ENCODE results near the gene FH. TPM values are rescaled to one million over a fixed set of nuclear protein-coding genes. Genes with fewer than 3 reads are reported as not detected.
A peak's percentile ranks its signal among the peaks of the same experiment; 100 is the strongest.

The FH gene
- total RNA-seq, 2 donors from 2014 or later = 29.2 to 62.5 TPM

- no peak for ATAC-seq (replicated peaks)
- H3K36me3 Mint-ChIP-seq (ENCODE audit: low read depth) = peaks cover under 1% of the 10 kb centered on the region
- H3K4me3 Mint-ChIP-seq = no peak overlapping the region
- H3K27me3 Mint-ChIP-seq = no peaks in the 10 kb centered on the region
- no peak overlapping the region for H3K27ac Mint-ChIP-seq
- H3K9me3 Mint-ChIP-seq = no peaks in the 10 kb centered on the region
- H3K4me1 Mint-ChIP-seq = peaks cover 5% of the 10 kb centered on the region
Measured at GRCh38 chr1:241488739-241489138, 30.8 kb downstream of the FH start.

DNA sequence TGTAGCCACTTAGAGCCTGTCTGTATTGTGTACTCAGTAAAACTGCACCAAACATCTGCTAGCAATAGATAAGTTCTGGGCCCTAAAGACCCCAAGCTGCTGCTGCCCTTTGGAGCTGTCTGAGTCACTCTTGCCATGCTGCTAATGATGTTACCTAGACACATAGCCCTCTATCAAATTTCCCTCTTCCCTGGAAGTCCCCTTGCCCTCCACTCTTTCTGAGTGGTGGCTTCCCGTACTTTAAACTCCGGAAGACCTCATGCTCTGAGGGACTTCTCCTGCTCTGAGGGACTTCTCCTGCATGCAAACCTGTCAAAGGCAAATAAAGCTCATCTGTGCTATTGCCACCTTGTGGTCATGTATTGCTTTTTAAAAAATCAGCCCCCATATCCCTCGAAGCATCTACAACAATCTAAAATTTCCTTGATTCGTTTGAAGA is 34.0 kb downstream of the FH start:
- Mint-ChIP-seq H3K27ac (no peak overlapping the region), H3K9me3 (no peaks in the 10 kb centered on the region), H3K4me3 (no peak overlapping the region), H3K27me3 (peaks cover 5% of the 10 kb centered on the region), H3K4me1 (peaks cover 5% of the 10 kb centered on the region), H3K36me3 (ENCODE audit: low read depth) (no peaks in the 10 kb centered on the region)
- ATAC-seq (replicated peaks) = peak; percentile 28

GRCh38 chr1:241485145-241485544 is 34.4 kb downstream of the FH start:
- Mint-ChIP-seq H3K4me3 (no peak overlapping the region), H3K27me3 (peaks cover 5% of the 10 kb centered on the region), H3K27ac (no peak overlapping the region), H3K9me3 (no peaks in the 10 kb centered on the region), H3K36me3 (ENCODE audit: low read depth) (no peaks in the 10 kb centered on the region), H3K4me1 (peaks cover 5% of the 10 kb centered on the region)
- peak; percentile 70 for ATAC-seq (replicated peaks)

- Mint-ChIP-seq H3K4me3 (no peak overlapping the region), H3K9me3 (no peaks in the 10 kb centered on the region), H3K27ac (no peak overlapping the region), H3K27me3 (peaks cover 8% of the 10 kb centered on the region), H3K36me3 (ENCODE audit: low read depth) (no peaks in the 10 kb centered on the region), H3K4me1 (peaks cover 5% of the 10 kb centered on the region)
- peak; percentile 67 for ATAC-seq (replicated peaks)
Measured at GRCh38 chr1:241482761-241483250, 36.7 kb downstream of the FH start.

- Mint-ChIP-seq H3K27ac (no peak overlapping the region), H3K36me3 (ENCODE audit: low read depth) (no peaks in the 10 kb centered on the region), H3K4me3 (no peak overlapping the region), H3K9me3 (no peaks in the 10 kb centered on the region), H3K4me1 (no peaks in the 10 kb centered on the region), H3K27me3 (peaks cover 8% of the 10 kb centered on the region)
- ATAC-seq (replicated peaks) = no peak
Measured at GRCh38 chr1:241479294-241479693, 40.3 kb downstream of the FH start.

GRCh38 chr1:241475671-241476070 is 43.9 kb downstream of the FH start:
- peaks cover 7% of the 10 kb centered on the region for H3K27me3 Mint-ChIP-seq
- H3K4me1 Mint-ChIP-seq = no peaks in the 10 kb centered on the region
- no peaks in the 10 kb centered on the region for H3K36me3 Mint-ChIP-seq (ENCODE audit: low read depth)
- no peaks in the 10 kb centered on the region for H3K9me3 Mint-ChIP-seq
- H3K4me3 Mint-ChIP-seq = no peak overlapping the region
- ATAC-seq (replicated peaks) = peak; percentile 52
- H3K27ac Mint-ChIP-seq = no peak overlapping the region

DNA sequence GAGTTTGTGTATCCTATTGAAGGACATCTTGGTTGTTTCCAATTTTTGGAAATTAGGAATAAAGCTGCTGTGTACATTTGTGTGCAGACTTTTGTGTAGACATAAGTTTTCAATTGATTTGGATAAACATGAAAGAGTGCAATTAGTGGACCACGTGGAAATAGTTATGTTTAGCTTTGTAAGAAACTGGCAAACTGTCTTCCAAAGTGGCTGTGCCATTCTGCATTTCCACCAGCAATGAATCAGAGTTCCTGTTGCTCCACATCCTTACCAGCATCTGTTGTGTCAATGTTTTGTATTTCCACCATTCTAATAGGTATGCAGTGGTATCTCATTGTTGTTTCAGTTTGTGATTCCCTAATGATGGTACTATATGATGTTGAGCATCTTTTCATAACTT is 46.5 kb downstream of the FH start:
- peaks cover 3% of the 10 kb centered on the region for H3K27me3 Mint-ChIP-seq
- ATAC-seq (replicated peaks) = no peak
- no peaks in the 10 kb centered on the region for H3K9me3 Mint-ChIP-seq
- no peaks in the 10 kb centered on the region for H3K36me3 Mint-ChIP-seq (ENCODE audit: low read depth)
- no peaks in the 10 kb centered on the region for H3K4me1 Mint-ChIP-seq
- H3K27ac Mint-ChIP-seq = no peak overlapping the region
- H3K4me3 Mint-ChIP-seq = no peak overlapping the region

DNA sequence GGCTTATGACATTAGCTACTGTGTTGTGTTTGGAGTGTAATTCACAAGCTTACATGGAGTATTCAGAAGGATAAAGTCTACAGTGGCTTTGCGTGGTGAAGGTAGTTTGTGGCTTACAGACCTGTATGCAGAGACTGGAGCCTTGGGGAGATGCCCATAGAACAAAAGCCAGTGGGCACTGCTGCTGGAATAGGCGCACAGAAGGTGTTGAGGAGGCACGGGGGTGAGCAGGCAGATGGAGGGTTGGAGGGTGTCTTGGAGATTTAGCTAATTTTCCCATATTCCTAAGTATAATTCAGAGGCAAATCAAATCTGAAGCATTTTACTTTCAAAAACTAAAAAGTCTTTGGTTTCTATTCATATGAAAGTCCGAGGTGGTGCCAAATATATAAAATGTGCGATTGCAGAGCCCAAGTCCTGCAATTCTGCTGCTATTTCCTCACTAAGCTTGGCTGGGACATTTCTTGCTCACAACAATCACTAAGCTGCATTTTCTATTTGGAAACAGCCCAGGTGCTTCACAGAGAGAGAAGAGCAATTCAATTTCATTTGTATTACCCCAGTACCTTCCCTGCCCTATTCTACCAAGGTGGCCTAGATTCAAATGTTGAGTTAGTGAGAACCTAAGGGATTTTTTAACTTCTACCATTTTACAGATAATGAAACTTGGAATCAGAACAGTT is 48.5 kb downstream of the FH start:
- ATAC-seq (replicated peaks) = no peak
- Mint-ChIP-seq H3K36me3 (ENCODE audit: low read depth) (no peaks in the 10 kb centered on the region), H3K4me1 (no peaks in the 10 kb centered on the region), H3K4me3 (no peak overlapping the region), H3K9me3 (no peaks in the 10 kb centered on the region), H3K27ac (no peak overlapping the region), H3K27me3 (peaks cover 3% of the 10 kb centered on the region)

DNA sequence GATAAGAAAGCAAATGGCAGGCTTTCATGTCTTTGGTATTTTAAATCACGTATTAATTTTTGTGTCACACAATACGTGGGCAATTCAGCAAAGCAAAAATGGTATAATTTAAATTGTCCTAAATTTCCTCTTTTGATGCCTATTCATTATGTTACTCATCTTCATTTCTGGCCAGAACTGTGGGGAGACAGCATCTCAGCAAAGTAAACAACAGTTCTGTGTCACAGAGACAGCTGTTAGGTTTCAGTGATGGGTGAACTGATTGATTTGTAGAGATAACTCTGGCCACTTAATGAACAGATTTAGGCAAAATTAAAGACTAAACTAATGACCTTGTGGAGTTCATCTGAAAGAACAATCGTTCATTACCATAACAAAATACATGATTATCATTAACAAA is 49.2 kb downstream of the FH start:
- Mint-ChIP-seq H3K27ac (no peak overlapping the region), H3K4me3 (no peak overlapping the region)

GRCh38 chr1:241465673-241466072 is 53.9 kb downstream of the FH start:
- no peaks in the 10 kb centered on the region for H3K36me3 Mint-ChIP-seq (ENCODE audit: low read depth)

More for the DNA sequence above, 49.2 kb downstream of the FH start:
- Mint-ChIP-seq H3K27me3 (peaks cover 3% of the 10 kb centered on the region), H3K4me1 (no peaks in the 10 kb centered on the region), H3K9me3 (no peaks in the 10 kb centered on the region), H3K36me3 (ENCODE audit: low read depth) (no peaks in the 10 kb centered on the region)
- no peak for ATAC-seq (replicated peaks)

GRCh38 chr1:241464985-241465384 is 54.6 kb downstream of the FH start:
- H3K27me3 Mint-ChIP-seq = no peaks in the 10 kb centered on the region
- H3K4me3 Mint-ChIP-seq = no peak overlapping the region
- ATAC-seq (replicated peaks) = no peak
- no peaks in the 10 kb centered on the region for H3K9me3 Mint-ChIP-seq
- no peak overlapping the region for H3K27ac Mint-ChIP-seq
- no peaks in the 10 kb centered on the region for H3K4me1 Mint-ChIP-seq
- no peaks in the 10 kb centered on the region for H3K36me3 Mint-ChIP-seq (ENCODE audit: low read depth)

More at GRCh38 chr1:241465673-241466072, 53.9 kb downstream of the FH start:
- Mint-ChIP-seq H3K4me1 (no peaks in the 10 kb centered on the region), H3K27me3 (no peaks in the 10 kb centered on the region), H3K27ac (no peak overlapping the region), H3K4me3 (no peak overlapping the region), H3K9me3 (no peaks in the 10 kb centered on the region)
- no peak for ATAC-seq (replicated peaks)

DNA sequence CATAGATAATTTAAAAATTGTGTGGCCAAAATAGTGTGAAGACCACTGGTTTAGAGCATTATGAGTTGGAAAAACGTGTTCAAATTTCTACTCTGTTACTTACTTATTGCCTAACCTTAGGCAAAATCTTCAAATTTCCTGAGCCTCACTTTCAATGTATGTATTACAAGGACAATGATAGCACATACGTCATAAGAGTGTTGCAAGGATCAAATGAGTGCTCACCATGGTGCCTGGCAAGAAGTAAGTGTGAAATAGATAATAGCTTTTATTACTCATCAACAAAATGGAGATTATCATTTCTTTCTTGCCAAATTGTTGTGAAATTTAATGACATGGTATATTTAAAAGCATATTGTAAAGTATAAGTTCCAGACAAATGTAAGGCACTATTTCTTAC is 57.2 kb downstream of the FH start:
- no peak for ATAC-seq (replicated peaks)
- no peaks in the 10 kb centered on the region for H3K4me1 Mint-ChIP-seq

GRCh38 chr1:241460098-241460873 is 59.3 kb downstream of the FH start:
- no peak overlapping the region for H3K27ac Mint-ChIP-seq
- H3K4me3 Mint-ChIP-seq = no peak overlapping the region
- H3K27me3 Mint-ChIP-seq = no peaks in the 10 kb centered on the region
- H3K9me3 Mint-ChIP-seq = no peaks in the 10 kb centered on the region
- H3K4me1 Mint-ChIP-seq = no peaks in the 10 kb centered on the region
- H3K36me3 Mint-ChIP-seq (ENCODE audit: low read depth) = no peaks in the 10 kb centered on the region
- no peak for ATAC-seq (replicated peaks)

More for the DNA sequence above, 57.2 kb downstream of the FH start:
- Mint-ChIP-seq H3K4me3 (no peak overlapping the region), H3K9me3 (no peaks in the 10 kb centered on the region), H3K27ac (no peak overlapping the region), H3K27me3 (no peaks in the 10 kb centered on the region), H3K36me3 (ENCODE audit: low read depth) (no peaks in the 10 kb centered on the region)

GRCh38 chr1:241459186-241459802 is 60.3 kb downstream of the FH start:
- H3K4me3 Mint-ChIP-seq = no peak overlapping the region
- H3K4me1 Mint-ChIP-seq = no peaks in the 10 kb centered on the region
- H3K36me3 Mint-ChIP-seq (ENCODE audit: low read depth) = no peaks in the 10 kb centered on the region
- no peaks in the 10 kb centered on the region for H3K9me3 Mint-ChIP-seq
- H3K27ac Mint-ChIP-seq = no peak overlapping the region
- H3K27me3 Mint-ChIP-seq = no peaks in the 10 kb centered on the region
- no peak for ATAC-seq (replicated peaks)

DNA sequence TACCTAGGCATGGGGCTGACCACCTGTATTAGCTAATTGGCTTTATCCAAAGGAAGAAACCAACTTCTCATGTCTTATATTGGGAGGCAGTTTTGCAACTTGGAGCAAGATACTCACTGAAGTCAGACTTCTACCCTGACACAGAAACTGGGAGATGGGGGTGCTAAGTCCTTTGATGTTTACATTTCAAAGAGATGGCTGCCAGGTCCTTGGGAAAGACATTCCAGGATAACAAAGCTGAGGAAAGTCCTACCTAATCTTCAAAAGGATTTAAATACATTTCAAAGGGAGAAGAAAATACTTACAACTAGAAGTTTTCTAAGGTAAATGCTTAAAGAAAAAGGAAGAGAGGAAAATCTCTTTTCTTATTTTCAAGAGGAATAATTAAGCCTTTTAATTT is 62.1 kb downstream of the FH start:
- no peak overlapping the region for H3K4me3 Mint-ChIP-seq
- no peaks in the 10 kb centered on the region for H3K4me1 Mint-ChIP-seq
- no peaks in the 10 kb centered on the region for H3K36me3 Mint-ChIP-seq (ENCODE audit: low read depth)
- no peaks in the 10 kb centered on the region for H3K9me3 Mint-ChIP-seq
- no peak overlapping the region for H3K27ac Mint-ChIP-seq
- ATAC-seq (replicated peaks) = no peak
- peaks cover 3% of the 10 kb centered on the region for H3K27me3 Mint-ChIP-seq
